IPS DF 4.7 (cell line): ENCODE data around the gene PTPN11.
"Not testable (repeated sequence)": the region's sequence is repeated elsewhere in the genome, so short reads cannot be mapped to it uniquely, and the experiment has no call there.

ENCODE experiments used
- DNase-seq: peaks from one replicate; pipeline ENCODE4 v3.0.0-alpha.2; 2013; ENCODE audit warnings: low spot score; ENCODE audit errors: extremely low read depth

Gene PTPN11

GRCh38 chr12:112447106-112447505 lies 28.4 kb downstream of the PTPN11 start:
- DNase-seq: no peak

GRCh38 chr12:112448165-112448564 lies 29.4 kb downstream of the PTPN11 start:
- DNase-seq: not testable (repeated sequence)

- DNase-seq: no peak
Measured at GRCh38 chr12:112450725-112451124, 32.0 kb downstream of the PTPN11 start.

GRCh38 chr12:112456029-112456428 lies 37.3 kb downstream of the PTPN11 start:
- no peak for DNase-seq

GRCh38 chr12:112457142-112457541 lies 38.4 kb downstream of the PTPN11 start:
- DNase-seq: not testable (repeated sequence)

GRCh38 chr12:112458330-112458729 lies 39.6 kb downstream of the PTPN11 start:
- no peak for DNase-seq

GRCh38 chr12:112458751-112459150 lies 40.0 kb downstream of the PTPN11 start:
- DNase-seq: no peak

GRCh38 chr12:112463478-112463877 lies 44.7 kb downstream of the PTPN11 start:
- no peak for DNase-seq

- no peak for DNase-seq
Measured at GRCh38 chr12:112464605-112465004, 45.9 kb downstream of the PTPN11 start.

- DNase-seq: no peak
Measured at GRCh38 chr12:112466011-112466422, 47.3 kb downstream of the PTPN11 start.

- DNase-seq: no peak
Measured at GRCh38 chr12:112466835-112467234, 48.1 kb downstream of the PTPN11 start.

- DNase-seq: no peak
Measured at GRCh38 chr12:112468046-112468445, 49.3 kb downstream of the PTPN11 start.

GRCh38 chr12:112473056-112473455 lies 54.3 kb downstream of the PTPN11 start:
- no peak for DNase-seq

GRCh38 chr12:112479413-112479812 lies 60.7 kb downstream of the PTPN11 start:
- DNase-seq: no peak

GRCh38 chr12:112480931-112481330 lies 62.2 kb downstream of the PTPN11 start:
- no peak for DNase-seq

GRCh38 chr12:112482733-112483132 lies 64.0 kb downstream of the PTPN11 start:
- DNase-seq: no peak

GRCh38 chr12:112486361-112486760 lies 67.6 kb downstream of the PTPN11 start:
- no peak for DNase-seq

GRCh38 chr12:112488257-112488876 lies 69.6 kb downstream of the PTPN11 start:
- DNase-seq: no peak

- DNase-seq: no peak
Measured at GRCh38 chr12:112489456-112489855, 70.7 kb downstream of the PTPN11 start.

GRCh38 chr12:112496496-112496895 lies 77.7 kb downstream of the PTPN11 start:
- DNase-seq: no peak

GRCh38 chr12:112498580-112498979 lies 79.8 kb downstream of the PTPN11 start:
- no peak for DNase-seq

GRCh38 chr12:112503512-112503911 lies 84.8 kb downstream of the PTPN11 start:
- no peak for DNase-seq

- DNase-seq: no peak
Measured at GRCh38 chr12:112506513-112507166, 87.9 kb downstream of the PTPN11 start.
